KBM-7 (cell line): ENCODE results near the gene GSK3B.
"Not testable (repeated sequence)": the region's sequence is repeated elsewhere in the genome, so short reads cannot be mapped to it uniquely, and the experiment has no call there.

Experiments
- DNase-seq: peaks from one replicate; pipeline ENCODE4 v3.0.0-alpha.2; 2015
- in situ Hi-C: fragments of 300-500 bp; cut with MboI; formaldehyde crosslinking; loops from 2 replicates; pipeline ENCODE4 v1.14.3; 2020; ENCODE audit warnings: low sequenced_read_pairs, low pct_unique_long_range_greater_than_20kb, mixed read lengths

GSK3B gene

GRCh38 chr3:119911748-119912147 lies 182.5 kb downstream of the GSK3B start:
- DNase-seq = no peak
- in situ Hi-C loops = no loop called here

- no peak for DNase-seq
- in situ Hi-C loops = no loop called here
These were observed 192.2 kb downstream of the GSK3B start for GRCh38 chr3:119902061-119902460.

GRCh38 chr3:119901148-119901547 lies 193.1 kb downstream of the GSK3B start:
- in situ Hi-C loops = no loop called here
- no peak for DNase-seq

DNA sequence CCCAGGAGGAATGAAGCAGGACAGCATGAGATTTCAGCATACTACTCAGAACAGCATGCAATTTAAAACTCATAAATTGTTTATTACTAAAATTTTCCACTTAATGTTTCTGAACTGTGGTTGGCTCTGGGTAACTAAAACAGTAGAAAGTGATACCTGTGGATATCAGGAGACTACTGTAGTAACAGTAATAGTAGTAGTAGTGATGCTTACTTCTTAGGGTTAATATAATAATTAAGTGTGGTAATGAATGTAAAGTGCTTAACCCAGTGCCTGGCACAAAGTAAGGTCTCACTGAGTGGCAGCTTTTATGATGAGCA lies 195.1 kb downstream of the GSK3B start:
- in situ Hi-C loops = no loop called here
- DNase-seq = no peak

GRCh38 chr3:119898478-119899191 lies 195.6 kb downstream of the GSK3B start:
- DNase-seq = no peak
- in situ Hi-C loops = no loop called here

- in situ Hi-C loops = no loop called here
- peak; percentile 24 for DNase-seq
These were observed 200.1 kb downstream of the GSK3B start for GRCh38 chr3:119894195-119894594.

DNA sequence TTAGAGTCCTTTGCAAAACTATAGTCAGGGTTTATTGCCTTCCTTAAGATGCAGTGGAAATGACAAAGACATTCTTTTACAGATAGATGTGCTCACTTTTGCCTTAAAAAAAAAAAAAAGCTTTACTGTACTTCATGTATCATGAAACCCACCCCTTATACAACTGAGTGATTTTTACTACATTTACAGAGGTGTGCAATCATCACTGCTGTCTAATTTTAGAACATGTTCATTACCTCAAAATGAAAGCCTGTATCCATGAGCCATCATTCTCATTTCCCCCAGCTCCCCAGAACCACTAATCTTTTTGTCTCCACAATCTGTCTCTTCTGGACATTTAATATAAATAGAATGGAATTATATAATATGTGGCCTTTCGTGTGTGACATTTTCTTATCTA lies 200.5 kb downstream of the GSK3B start:
- in situ Hi-C loops = no loop called here
- DNase-seq = no peak

GRCh38 chr3:119891944-119892721 lies 202.1 kb downstream of the GSK3B start:
- in situ Hi-C loops = no loop called here
- DNase-seq = peak; percentile 76

GRCh38 chr3:119888681-119889080 lies 205.6 kb downstream of the GSK3B start:
- DNase-seq, in situ Hi-C loops: not testable (repeated sequence)

DNA sequence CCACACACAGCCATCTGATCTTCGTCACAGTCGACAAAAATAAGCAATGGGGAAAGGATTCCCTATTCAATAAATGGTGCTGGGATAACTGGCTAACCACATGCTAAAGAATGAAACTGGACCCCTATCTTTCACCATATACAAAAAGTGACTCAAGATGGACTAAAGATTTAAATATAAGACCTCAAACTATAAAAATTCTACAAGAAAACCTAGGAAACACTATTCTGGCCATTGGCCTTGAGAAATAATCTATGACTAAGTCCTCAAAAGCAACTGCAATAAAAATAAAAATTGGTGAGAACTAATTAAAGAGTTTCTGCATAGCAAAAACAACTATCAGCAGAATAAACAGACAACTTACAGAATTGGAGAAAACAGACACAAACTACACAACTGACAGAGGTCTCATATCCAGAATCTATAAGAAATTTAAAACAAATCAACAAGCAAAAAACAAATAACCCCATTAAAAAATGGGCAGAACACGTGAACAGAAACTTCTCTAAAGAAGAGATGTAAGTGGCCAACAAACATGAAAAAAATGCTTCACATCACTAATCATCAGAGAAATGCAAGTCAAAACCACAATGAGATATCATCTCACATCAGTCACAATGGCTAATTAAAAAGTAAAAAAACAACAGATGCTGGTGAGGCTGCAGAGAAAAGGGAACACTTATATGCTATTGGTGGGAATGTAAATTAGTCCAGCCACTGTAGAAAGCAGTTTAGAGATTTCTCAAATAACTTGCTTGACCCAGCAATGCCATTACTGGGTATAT lies 208.3 kb downstream of the GSK3B start:
- in situ Hi-C loops = no loop called here
- peak; percentile 15 for DNase-seq

DNA sequence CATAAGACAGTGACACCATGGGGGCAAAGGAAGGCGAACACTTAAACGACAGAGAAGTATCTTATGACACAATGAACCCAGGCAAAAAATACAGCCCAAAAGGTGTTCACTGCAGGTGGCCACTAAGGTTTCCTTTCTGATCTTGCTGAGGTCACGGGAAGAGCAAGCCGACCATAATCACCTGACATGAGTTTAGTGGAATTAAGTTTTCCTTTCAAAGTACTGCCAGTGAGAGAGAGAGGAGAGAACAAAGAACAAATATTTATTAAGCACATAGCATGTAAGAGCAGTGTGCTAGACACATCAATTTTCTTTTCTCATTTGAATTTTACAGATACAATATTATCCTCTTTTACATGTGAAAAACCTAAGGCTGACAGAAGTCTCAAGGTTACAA lies 210.1 kb downstream of the GSK3B start:
- DNase-seq = no peak
- in situ Hi-C loops = no loop called here

DNA sequence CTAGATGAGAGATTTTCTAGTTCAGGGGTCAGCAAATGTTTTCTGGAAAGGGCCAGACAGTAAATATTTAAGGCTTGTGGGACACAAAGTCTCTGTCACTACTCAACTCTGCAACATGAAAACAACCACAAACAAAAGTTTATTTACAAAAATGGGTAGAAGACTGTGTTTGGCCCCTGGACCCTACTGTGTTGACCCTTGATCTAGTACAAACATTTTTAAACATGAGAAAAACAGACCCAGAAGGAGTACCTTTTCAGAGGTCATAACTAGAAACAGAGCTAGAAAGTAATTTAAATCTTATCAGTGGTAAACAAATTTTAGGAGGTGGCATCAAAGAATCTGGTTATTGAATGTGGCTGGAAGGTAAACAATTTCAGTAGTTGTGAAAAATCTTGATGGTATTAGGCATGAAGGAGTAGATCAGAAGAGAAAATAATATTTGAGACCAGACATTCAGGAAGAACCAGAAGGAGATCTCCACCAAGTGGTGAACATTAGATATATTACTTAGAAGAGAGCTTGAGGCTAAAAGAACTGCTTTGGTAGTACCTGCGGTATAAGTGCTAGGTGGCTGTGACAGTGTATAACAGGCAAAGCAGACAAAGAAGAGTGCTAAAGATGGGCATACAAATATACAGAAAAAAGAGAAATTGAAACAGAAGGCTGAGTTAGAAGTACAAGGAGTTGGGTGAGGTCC lies 210.6 kb downstream of the GSK3B start:
- no peak for DNase-seq
- in situ Hi-C loops = no loop called here

- no peak for DNase-seq
- in situ Hi-C loops = no loop called here
These were observed 213.3 kb downstream of the GSK3B start for GRCh38 chr3:119880966-119881365.

- in situ Hi-C loops = no loop called here
- DNase-seq = peak; percentile 23
These were observed 220.6 kb downstream of the GSK3B start for GRCh38 chr3:119873646-119874045.

- in situ Hi-C loops = no loop called here
- DNase-seq = no peak
These were observed 221.5 kb downstream of the GSK3B start for GRCh38 chr3:119872773-119873172.

- no peak for DNase-seq
- in situ Hi-C loops = no loop called here
These were observed 222.7 kb downstream of the GSK3B start for GRCh38 chr3:119871571-119871970.

DNA sequence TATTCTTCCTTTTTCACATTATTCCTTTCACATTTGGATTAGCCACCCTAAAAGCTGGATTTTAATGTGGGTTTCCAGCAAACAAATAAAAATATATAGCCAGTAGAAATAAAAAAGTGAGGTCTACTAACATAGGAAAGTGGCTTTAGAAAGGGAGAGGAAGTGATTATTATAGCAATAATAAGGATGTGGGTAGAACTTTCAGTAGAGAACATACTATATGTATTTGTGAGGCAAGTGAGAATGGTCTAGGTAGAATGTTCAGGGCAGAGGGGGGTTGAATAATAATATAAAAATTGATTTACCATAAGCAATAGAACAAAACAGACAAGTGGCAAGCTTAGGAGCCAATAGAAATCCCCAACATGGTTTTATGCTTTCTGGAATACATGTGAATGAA lies 223.7 kb downstream of the GSK3B start:
- DNase-seq = no peak
- in situ Hi-C loops = no loop called here

- in situ Hi-C loops = no loop called here
- DNase-seq = no peak
These were observed 229.8 kb downstream of the GSK3B start for GRCh38 chr3:119864476-119864875.

- DNase-seq = no peak
- in situ Hi-C loops = no loop called here
These were observed 231.6 kb downstream of the GSK3B start for GRCh38 chr3:119862616-119863015.

DNA sequence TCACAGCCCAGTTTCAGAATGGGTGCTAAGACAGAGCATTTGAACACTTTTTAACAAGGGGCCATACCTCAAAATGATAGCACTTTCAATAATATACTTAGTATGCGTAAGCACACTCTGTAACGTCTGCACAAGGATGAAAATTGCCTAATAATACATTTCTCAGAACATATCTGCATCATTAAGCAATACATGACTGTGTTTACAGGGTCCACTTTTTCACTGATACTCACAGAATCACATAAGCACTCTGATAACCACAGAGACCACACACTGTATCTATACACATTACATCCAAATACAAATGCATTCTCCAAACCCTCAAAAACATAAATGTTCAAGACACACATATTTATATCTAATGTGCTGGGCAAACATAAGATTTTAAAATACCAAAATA lies 232.6 kb downstream of the GSK3B start:
- DNase-seq = no peak
- in situ Hi-C loops = no loop called here
